GM21367 (cell line): ENCODE results near the gene LRRC18.

Source experiments
- ATAC-seq: cut with Tn5 transposase; IDR thresholded peaks from one replicate; pipeline ENCODE4 v1.9.1; 2021; ENCODE audit not compliant: unreplicated experiment

Gene LRRC18

DNA sequence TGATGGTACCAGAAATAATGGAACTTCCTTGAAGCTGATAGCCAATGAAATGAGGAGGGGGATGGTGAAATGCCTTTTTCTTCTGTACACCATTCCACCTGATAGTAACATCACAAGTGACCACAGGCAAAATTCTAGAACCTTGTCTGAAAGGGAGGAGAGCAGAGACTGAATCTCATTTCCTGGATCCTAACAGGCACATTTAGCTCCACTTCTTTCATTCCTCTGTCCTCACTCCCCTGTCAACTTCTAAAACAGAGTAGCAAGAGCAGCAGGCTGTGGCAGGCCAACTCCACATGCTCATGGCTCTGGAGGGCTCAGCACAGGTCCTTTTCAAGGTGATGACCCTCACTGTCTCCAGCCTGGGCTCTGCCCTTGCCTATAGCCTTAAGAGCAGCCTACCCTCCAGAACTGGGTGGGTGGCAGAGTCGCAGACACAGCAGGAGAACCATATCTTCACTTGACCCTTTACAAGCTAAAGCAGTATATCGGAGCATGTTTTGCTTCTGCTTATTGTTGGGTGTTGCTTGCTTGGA lies at the start of gene LRRC18:
Gene LRRC18 (minus strand): TSS at position 51 of the 536 bp plus-strand sequence. CDS start 25,685 bp downstream, outside the sequence.
- ATAC-seq = no peak

DNA sequence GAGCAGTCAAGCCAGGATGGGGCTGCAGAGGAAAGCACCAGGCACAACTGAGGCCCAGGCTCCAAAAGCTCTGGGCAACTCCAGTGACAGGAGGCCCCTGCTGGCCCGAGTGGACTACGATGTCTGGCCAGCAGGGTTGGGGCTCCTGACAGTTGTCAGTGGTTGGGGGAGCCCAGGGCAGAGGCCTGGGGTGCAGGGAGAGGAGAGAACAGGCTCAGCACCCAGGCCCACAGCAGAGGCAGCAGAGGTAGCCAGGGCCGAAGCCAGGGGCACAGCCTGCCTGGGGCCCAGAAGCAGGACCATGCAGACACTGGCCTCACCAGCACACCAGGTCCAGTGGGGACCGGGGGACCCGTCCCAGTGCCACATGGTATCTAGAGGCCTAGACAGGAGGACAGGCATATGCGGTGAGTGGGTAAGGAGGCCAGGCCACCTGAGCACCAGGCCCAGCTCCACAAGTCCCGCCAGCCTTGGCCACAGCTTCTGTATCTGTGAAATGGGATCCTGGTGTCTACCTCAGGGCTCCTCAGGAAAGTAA lies 46.0 kb upstream of the LRRC18 start:
- no peak for ATAC-seq

DNA sequence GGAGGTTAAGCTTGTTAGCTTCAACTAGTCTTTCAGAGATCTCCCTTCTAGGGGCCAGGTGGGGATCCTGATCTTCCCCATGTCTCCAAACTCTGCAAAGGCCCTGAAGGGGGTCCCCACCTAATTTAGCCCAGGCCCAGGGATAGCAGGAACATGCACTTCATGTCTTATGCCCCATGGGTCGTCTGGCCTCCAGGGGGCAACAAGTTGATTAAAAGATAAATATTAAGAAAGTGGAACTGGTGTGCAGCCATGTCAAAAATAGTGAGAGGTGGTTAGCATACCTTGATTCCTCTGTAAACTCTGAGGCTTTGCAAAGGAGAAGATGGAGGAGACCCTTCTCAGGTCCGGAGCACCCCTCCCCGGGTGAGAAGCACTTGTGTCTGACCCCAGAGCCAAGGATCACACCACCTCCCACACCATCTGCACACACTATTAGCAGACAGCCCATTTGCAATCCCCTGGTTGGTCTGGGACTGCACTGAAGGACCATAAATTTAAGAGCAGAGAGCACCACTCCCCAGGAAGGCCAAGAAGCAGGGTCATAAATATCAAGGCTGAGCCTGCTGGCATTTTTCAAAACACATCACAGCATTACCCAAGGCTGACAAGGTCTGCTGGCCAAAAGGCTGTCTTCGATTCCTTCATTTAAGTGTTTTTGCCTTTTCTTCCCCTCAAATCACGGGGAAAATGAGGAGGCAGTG lies 44.2 kb upstream of the LRRC18 start:
- ATAC-seq = no peak

DNA sequence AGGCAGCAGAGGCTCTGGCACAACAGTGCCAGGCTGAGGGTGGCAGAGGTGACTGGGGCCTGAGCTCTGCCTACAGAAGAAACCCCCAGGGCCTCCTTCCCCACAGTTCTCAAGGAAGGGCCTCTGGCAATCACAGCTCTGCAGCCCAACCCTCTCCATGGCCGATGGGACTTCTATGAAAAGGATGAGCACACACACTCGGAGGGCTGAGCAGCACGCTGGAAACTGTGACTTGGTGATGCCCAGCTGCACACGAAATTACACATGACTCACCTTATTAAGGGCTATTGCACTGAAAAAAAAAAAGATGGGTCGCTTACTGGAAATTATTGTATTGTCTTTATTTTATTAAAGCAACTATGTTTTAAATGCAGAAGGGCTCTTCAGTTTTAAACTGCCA lies 42.9 kb upstream of the LRRC18 start:
- no peak for ATAC-seq

DNA sequence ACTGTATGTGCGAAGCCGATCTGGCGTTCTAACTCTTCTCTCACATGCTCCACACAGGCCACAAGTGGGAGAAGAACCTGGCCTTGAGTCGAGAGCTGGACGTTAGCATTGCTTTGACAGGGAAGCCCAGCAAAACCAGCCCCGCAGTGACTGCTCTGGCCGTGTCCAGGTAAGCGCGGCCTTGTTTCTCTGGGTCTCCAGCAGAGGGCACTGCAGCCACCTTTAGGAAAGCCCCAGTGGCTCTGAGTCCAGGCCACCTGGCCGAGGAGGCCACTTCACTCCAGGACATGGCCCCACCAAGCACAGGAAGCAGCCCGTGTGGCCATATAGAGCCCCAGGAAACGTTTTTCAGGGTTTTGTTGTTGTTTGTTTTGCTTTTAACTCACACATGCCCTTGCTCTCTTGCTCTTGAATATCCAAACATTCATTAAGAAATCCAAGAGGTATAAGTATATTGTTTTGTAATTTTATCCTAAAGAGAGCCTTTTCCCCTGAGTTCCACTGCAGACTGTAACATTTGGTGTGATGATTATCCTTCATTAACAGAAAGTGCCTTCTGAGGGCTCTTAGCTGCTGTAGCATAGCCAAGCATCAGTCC lies 41.8 kb upstream of the LRRC18 start:
- no peak for ATAC-seq

DNA sequence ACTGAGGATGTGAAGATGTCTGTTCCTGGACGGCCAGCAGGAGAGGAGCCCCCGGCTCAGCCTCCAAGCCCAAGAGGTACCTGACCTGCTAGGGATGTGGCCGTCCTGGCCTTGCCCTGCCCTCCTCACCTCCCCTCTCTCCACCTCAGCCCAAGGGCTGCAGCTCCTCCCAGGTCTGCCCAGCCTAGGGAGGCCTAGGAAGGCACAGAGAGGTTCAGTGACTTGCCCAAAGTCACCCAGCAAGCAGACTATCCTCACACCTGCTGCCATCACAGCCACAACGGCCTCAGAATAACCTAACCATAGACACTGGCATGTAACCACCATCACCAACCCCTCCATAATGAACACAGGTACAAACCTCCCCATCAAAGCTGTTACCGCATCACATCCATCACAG lies 38.7 kb upstream of the LRRC18 start:
- ATAC-seq = no peak

DNA sequence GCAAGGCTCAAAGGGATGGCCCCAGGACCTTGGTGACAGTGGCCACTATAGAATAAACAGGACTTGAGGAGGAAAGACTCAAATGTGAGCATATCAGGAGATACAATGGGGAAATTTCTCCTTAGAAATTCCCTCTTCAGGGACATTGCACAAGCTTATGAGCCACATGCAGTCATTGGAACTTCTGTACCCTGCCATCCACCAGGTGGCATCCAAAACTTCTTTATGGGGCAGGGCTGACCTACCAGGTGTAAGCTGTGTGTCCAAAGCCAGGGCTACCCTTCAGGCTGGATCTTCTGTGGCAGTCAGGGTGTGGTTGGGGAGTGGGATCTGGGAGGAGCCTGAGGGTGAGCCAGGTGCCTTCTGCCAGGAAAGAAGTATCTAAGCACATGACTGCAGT lies 36.6 kb upstream of the LRRC18 start:
- no peak for ATAC-seq

DNA sequence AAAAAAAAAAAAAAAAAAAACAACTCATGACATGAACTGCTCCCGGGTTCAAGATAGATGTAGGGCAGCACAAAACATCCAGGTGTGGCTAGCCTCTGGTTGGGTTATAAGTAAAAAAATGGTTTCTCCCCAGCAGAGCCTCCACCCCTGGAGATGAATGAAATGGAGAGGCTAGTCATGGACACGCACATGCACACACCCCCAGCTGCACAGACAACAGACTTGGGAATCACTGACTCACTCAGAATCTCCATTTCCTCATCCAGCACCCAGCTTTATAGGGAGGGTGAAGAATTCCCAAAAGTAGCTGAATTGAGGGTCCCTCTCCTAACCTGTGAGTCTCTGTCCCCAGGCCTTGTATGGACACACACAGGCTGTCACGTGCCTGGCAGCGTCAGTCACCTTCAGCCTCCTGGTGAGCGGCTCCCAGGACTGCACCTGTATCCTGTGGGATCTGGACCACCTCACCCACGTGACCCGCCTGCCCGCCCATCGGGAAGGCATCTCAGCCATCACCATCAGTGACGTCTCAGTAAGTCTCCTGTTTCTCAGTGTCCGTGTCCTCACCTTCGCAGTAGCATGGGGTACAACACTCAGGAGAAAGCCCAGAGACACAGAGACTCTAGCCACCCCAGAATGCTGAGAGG lies 35.0 kb upstream of the LRRC18 start:
- no peak for ATAC-seq

DNA sequence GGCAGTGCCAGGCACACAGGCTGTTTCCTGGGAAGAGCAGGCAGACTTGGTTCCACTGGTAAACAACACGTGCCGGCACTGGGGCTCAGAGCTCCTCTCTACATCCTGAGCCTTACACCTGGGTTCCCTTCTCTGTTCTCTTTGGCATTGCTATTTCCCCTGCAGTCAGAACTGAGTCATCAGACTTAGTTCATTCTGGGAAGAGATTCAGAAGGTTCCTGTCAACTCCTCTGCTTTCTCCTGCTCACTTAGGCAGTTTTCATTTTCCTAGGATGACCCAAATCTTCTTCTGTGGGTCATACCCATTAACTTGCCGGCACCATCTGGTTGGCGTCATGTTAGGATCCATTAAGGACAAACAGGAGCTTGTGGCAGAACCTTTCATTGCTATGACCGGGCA lies 33.4 kb upstream of the LRRC18 start:
- no peak for ATAC-seq

DNA sequence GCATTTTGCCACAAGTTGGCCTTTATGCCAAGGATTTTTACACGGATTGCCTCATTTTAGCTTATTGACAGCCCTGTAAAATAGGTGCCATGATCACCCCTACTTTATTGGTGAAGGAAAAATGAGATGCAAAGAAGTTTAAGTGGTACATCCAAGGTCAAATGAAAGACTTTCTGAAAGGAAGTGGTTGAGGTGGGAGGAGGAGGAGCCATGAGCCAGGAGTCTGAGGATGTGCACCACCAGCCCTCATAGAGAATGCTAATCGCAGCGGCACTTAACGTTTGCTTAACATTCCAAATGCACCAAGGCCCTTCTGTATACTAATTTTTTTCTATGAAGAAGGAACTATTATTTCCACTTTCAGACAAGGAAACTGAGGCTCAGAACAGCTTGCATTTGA lies 31.0 kb upstream of the LRRC18 start:
- no peak for ATAC-seq

DNA sequence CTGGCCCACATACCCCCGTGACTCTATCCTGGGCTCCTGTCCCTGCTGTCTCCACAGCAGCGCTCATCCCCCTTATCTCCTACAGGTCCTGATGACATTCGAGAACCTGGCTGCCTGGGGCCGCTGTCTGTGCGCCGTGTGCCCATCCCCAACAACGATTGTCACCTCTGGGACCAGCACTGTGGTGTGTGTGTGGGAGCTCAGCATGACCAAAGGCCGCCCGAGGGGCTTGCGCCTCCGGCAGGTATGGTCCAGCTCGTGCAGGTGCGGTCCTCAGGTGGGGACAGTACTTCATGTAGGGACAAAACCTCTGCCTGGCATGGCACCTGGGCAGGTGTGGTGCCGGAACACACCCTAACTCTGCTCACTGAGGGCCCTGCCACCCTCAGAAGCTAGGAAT lies 30.4 kb upstream of the LRRC18 start:
- ATAC-seq = no peak

DNA sequence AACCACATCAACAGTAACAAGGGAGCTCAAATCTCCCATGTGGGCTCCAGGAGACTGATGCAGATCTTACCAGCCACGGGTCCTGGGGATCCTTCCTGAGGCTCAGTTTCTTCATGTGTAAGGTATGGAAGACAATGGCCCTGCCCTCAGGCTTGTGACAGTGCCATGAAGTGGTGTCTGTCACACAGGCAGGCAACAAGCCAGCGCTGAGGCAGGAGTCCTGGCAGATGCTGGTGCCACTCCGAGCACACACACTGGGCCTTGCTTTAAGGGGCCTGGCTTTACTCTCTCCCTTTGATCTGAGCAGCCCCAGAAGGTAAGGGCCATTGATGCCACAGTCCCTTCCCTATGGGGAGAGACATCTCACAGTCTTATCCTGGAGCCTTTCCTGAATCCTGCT lies 28.4 kb upstream of the LRRC18 start:
- ATAC-seq = no peak

DNA sequence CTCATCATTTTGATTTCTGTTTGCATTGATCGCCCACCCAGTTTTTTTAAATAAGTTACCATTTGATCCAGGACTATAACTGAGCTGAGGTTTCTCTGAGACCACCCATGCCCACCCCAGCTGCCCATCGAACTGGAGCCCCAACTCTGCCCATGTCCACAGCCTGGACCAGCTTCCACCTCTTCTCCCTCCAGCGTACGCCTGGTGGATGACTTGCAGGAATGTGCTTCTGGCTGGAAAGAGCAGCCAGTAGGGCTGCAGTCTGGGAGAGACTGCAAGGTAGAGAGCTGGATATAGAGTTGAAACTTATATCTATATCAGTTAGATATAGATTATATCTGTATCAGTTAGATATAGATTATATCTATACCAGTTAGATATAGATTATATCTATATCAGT lies 25.8 kb upstream of the LRRC18 start:
- ATAC-seq = no peak

DNA sequence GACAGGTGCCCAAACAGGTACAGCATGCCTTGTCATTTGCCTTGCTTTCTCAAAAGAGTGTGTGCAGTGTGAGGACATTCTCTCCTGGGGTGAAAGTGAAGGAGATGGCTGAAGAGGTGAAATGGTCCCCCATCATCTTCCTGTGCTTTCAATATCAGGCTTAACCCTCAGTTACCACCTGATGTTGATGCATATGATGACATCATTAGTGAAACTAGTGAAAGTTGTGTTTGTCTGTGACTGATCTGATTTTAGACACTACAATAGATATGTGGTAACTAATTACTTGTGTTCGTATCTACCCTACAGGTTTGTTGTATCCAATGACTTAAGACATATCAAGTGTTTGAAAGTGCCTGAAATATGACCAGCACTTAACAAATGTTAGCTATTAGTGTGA lies 24.4 kb upstream of the LRRC18 start:
- no peak for ATAC-seq

DNA sequence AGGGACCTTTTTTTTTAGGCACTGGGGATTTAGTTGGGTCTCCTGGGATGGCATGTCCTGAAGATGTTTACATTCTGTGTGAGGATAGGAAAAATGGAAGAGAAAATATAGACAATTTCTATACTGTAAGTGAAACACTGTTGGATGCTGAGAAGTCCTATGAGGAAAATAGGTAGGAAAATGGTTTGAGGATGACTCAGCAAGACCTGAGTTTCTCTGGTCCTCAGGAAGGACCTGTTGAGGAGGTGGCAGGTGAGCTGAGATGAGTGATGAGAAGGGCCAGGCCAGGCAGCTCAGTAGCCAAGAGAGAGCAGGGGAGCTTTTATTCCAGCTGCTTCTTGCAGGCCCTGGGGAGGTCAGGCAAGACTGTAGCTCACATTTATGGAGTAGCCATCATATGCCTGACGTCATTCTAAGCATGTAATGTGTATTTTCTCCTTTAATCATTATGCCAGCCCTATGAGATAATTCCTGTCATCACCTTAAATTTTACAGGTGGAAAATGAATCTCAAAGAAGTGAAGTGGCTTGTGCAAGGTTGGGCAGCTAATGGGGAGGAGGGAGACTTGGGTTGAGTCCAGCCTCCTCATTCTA lies 19.1 kb upstream of the LRRC18 start:
- ATAC-seq = no peak

DNA sequence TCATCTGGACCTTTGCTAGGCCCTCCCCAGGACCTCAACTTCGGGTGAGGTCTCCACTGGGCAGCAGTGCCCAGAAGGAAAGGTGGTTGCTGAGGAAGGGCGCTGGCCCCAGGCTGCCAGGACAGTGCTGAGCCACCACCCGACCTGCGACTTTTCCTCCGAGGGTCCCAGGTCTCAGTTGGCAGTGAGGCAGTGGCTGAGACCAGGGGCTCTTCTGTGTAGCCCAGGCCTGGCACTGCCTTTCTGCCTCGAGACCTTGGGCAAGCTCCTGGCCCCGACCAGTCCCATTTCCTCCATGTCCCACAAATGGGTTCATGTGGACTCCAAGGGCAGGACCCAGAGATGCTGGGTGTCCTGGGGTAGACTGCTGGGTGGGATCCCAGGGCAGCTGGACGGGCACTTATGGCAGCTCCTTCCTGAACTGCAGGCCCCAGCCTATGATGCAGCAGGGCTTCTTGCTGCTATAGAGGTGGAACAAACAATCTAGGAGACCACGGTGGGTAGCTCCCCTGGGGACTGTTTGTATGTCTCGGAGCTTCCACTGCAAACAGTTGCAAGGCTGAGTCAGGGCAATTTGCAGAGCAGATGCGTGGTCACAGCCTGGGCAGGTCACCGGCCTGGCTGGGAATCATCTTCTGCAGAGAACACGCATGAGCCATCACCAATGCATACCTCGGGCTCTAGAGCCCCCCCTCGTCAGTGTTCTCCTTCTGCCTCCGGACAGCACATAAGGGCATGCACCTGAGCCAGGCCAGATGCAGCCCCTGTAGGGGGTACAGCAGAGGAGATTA lies 17.9 kb upstream of the LRRC18 start:
- no peak for ATAC-seq

DNA sequence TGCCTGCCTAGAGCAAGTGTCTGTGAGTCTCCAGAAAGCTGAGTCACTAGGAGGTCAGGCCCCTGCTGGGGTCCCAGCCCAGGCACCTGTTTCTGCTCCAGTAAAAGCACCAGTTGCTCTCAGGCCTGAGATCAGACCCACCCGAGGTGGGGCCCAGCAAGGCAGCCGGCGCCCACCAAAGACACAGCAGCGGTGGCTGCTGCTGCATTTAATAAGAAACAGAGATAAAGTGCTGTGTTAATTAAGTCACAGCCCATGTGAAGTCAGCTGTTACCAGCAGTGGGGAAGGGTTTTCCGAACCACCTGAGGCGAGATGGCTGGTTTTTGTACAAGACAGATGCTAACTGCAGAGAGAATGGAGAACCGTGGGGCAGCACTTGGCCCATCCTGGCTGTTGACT lies 12.1 kb upstream of the LRRC18 start:
- ATAC-seq = no peak

DNA sequence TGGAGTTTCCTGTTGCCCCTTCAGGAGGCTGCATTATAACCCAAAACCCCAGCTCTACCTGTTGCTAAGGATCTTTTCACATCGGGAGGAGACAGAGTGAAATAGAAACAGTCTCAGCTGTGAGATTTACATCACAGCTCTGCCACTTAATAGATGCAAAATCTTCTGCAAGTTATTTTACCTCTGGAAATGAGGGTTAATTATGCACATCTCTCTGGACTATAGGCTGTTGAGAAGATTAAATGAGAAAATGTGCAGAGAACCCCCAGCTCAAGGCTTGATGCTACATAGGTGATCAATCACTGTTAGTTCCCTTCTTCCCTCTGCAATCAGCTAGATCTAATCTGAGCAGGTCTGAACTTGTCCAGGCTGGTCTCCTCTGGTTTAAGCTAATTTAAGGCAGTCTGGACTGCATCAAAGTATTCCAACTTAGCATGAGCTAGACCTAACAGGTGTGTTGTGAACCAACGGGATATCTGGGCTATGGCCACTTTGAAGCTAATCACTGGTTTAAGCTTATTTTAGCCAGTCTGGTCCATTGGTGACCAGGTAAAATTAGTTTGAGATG lies 8.9 kb upstream of the LRRC18 start:
- no peak for ATAC-seq

DNA sequence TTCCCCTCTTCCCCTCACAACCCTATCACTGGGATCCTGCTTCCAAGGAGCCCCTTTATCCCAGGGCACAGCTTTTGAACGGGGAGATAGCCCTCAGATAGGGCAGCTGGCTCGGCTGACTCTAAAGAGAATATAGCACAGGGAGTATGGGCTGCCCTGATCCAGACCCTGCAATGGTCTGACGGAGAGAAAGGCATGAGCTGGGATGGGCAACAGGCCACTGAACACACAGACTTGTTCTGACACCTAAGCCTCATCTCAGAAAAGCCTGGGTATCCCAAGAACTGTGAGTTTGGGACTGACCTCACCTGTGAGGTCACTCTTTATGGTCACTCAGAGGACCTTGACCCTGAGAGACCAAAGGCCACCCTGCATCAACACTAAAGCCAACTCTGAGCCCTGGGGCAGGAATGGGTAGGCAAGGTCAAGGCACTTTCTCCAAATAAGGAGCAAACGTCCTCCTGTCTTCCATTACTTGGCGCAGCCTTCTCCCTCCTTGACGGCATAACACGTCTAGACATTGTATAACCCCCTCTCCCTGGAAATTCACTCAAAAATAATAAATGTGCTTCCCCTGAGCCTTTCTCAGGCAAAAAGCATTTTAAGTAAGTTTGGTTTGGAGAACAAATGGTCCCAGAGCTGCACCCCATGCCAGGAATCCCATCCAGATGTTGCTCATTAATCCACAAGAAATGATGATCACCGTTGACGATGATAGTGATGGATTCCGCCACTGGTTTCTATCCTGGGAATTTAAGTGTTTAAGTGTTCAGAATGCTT lies 8.2 kb upstream of the LRRC18 start:
- ATAC-seq = no peak
